ENCODE results near the gene RHBDD1. TPM values are rescaled to one million over a fixed set of nuclear protein-coding genes. Genes with fewer than 3 reads are reported as not detected.

RHBDD1 gene
- total RNA-seq, 1 experiment from 2014 or later: 6.6 TPM

DNA sequence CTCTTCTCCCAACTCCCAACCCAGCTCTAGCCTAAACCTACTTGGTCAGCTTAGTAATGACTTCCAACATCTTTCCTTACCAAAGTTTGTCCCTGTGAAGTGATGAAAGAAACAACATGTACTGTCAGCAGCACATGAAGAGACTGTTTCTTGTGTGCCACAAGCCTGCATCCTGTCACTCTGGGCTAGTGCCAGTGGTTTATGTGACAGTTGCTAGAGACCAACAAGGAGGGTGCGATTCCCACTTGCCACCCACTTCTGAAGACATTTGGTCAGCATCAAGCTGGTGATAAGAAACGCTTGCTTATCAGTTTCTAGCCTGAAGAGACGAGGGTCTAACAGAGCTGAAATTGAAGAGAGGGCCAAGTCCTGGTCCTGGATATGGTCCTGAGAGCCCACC is 195.5 kb downstream of the RHBDD1 start:
- DNase-seq (ENCODE audit: low spot score): no peak

DNA sequence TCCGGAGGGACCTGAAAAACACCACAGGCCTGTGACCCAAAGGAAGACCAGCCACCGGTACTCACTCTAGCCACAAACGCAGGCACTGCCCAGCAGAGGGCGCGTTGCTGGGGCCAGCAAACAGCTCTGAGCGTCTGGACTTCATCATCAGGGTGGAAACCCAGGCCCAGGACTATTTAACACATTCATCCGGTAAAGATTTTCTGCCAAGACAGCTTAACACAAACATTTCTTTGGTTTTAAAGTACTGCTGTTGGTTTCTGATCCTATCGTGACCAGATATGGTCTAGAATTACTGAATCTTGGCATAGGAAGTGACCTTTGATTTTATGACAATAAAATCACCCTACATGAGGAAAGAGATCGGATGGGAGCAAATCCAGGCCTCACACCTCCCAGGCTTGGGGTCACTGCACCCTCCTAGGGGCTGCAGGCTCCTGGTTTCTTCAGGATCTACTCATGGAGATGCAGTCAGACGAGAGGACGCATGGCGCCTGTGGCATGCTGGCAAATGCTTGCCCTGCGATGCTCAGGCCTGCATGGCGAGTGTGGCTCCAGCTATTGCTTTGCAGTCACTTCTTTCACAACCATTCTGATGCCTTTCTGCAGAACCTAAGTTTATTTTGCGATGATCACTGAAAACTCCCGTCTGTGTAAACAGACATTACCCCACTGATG is 197.8 kb downstream of the RHBDD1 start:
- DNase-seq (ENCODE audit: low spot score): peak; percentile 35

DNA sequence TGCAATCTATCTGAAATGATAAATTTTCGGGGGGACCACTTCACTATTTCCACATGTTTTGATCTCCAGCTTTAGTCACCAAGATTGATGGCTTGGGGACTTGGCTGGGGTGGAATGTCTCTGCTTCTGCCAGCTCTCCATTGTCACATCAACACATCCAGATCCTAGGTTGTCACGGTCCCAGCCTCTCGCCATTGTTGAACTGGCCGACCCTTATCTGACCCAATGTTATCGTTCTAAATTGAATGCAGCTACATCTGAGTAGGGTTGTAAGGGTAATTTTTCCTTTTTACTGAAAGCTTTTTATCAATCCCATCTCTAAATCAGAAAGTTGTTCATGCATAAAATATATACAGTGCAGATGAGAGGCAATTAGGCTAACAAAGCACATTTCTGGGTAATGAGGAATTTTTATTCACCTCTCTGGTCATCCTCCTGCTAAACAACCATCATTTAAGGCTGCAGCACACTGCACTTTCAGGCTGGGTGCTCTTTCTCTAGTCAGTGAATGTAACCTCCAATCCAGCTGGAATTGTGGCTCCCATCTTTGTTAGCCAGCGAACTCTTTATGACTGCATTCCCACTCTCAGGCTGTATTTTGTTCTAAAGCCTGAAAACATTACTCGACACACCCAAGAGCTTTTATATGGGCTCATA is 200.0 kb downstream of the RHBDD1 start:
- no peak for DNase-seq (ENCODE audit: low spot score)

- no peak for DNase-seq (ENCODE audit: low spot score)
Observed at GRCh38 chr2:227036527-227036926, 200.7 kb downstream of the RHBDD1 start.

- no peak for DNase-seq (ENCODE audit: low spot score)
Observed at GRCh38 chr2:227038550-227039189, 202.8 kb downstream of the RHBDD1 start.

GRCh38 chr2:227043981-227044380 is 208.1 kb downstream of the RHBDD1 start:
- DNase-seq (ENCODE audit: low spot score): no peak

Other genes starting within 250 kb of the RHBDD1 start
- 3.4 and 6.0 TPM in 2 replicates for gene IRS1, start 36.2 kb upstream of the RHBDD1 start, total RNA-seq (2014; rRNA removed; shearing (Covaris generic))